B cell (primary cell): ENCODE data around the gene PLCB3.

Source experiments
- EZH2 ChIP-seq: IDR thresholded peaks from 2 replicates; pipeline ENCODE4 v1.6.1; 2012; ENCODE audit warnings: borderline replicate concordance, low read depth, mild to moderate bottlenecking, moderate library complexity, low read length; ENCODE audit not compliant: insufficient read depth, poor library complexity, severe bottlenecking
- TF ChIP-seq, protein P1 (sequence below): fragments of 200-600 bp; IDR thresholded peaks from one replicate; pipeline ENCODE4 v1.8.0; 2022; ENCODE audit warnings: antibody characterized with exemption, mild to moderate bottlenecking

DNA sequence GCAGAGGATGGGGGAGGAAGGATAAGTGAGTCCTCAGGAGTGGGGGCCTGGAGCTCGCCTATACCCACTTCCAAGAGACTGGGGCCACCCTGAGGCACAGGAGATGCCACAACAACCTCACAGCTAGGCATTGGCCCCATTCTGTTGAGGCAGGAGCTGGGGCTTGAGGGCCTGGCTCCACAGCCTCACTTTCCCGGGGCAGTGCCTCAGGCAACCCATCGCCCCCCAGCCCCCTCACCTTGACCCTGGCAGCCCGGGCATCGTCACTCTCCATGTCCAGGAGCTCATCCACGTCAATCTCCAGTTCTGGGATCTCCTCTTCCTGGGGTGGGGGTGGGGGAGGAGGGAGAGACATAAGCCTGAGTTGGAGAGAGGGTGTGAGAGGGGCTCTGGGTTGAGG lies 6.4 kb upstream of the PLCB3 start:
- TF ChIP-seq, protein P1, sequence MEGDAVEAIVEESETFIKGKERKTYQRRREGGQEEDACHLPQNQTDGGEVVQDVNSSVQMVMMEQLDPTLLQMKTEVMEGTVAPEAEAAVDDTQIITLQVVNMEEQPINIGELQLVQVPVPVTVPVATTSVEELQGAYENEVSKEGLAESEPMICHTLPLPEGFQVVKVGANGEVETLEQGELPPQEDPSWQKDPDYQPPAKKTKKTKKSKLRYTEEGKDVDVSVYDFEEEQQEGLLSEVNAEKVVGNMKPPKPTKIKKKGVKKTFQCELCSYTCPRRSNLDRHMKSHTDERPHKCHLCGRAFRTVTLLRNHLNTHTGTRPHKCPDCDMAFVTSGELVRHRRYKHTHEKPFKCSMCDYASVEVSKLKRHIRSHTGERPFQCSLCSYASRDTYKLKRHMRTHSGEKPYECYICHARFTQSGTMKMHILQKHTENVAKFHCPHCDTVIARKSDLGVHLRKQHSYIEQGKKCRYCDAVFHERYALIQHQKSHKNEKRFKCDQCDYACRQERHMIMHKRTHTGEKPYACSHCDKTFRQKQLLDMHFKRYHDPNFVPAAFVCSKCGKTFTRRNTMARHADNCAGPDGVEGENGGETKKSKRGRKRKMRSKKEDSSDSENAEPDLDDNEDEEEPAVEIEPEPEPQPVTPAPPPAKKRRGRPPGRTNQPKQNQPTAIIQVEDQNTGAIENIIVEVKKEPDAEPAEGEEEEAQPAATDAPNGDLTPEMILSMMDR = no peak
- no peak for TF ChIP-seq EZH2
